GM21423 (cell line): ENCODE measurements around the gene WNT3.

ENCODE experiments used
- ATAC-seq: cut with Tn5 transposase; IDR thresholded peaks from one replicate; pipeline ENCODE4 v1.9.1; 2021; ENCODE audit warnings: mild to moderate bottlenecking, moderate library complexity; ENCODE audit not compliant: unreplicated experiment

WNT3 gene

DNA sequence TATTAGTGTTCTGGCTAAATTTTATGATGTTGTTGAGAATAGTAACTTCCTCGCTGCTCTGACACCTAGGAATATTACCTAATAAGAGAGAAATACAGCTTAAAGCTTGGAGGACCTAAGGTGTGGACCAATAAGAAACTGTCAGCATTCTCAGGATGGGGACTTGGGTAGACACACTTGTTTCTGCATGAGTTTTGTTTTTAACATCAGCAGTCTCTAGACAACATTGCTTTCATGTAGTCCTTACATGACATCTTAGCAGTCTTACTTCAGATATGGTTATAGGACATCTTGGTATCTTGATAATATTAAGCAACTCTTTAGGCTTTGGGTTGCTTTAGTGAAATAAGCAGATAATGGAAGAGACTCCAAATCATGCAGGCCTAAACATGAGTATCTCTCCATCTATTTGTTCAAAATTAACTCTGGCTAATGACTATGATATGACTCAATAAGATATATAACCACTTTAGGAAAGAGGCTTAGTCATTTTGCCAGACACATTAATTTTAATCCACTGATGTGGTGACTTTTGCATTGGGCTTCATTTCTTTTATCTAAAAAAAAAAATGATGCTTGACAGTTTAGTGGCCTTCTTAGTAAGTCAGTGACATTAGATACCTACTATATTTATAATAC is 84.5 kb downstream of the WNT3 start:
- ATAC-seq: no peak

DNA sequence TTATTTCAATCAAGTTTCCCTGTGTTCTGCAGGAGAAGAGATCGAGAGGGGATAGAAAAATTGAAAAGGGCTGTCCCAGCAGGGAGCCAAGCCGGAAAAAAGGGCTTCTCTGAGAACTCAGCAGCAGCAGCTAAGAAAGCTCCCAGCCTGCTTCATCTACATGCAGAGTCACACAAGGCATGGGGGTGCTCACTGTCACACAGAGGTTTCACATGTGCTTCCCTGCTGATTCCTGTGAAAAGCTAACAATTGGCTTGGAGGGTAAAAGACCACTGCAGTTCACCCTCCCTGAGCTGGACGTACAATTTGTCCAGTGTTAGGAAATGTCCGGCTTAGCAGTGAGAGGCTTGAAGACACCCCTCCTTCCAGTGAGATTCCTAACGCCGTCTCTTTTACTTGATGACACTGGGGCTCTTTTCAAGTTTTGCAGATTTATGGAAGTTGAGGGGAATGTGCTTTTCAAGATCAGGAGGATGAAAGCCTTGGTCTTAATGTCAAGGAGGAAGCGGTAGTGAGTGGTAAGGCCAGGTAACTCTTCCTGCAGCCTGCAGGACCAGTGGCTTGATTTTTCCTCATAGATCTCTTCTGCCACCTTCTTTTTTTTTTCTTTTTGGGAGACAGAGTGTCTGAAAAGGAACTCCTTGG is 85.6 kb downstream of the WNT3 start:
- no peak for ATAC-seq

DNA sequence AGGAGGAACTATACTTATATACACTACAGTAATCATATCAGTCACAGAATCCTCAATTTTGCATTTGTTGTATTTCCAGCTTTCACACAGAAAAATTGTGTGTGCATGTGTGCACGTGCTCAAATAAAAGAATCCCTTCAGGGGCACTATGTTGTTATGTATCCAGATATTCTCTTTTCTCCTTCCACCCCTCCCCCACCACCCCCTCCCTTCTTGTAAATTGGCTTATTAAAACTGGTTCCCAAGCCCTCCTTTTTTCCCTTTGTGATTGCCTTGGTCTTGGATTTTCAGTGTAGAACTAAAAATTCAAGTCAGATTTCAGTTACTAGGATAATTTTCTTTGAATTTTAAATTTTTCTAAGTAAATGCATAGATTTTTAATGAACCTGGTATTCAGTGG is 86.3 kb downstream of the WNT3 start:
- no peak for ATAC-seq

DNA sequence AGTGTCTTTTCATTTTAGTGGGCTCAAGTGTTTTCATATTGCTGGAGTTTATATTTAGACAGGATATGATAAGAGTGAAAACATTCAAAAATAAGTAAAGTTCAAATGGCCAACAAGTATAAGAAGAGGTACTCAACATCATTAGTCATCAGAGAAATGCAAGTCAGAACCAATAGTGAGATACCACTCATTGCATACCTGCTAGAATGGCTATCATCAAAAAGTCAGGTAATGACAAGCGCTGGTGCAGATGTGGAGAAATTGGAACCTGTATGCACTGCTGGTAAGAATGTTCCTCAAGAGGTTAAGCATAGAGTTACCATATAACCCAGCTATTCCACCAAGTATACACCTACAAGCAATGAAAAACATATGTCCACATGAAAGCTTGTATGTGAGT is 87.8 kb downstream of the WNT3 start:
- ATAC-seq: no peak

DNA sequence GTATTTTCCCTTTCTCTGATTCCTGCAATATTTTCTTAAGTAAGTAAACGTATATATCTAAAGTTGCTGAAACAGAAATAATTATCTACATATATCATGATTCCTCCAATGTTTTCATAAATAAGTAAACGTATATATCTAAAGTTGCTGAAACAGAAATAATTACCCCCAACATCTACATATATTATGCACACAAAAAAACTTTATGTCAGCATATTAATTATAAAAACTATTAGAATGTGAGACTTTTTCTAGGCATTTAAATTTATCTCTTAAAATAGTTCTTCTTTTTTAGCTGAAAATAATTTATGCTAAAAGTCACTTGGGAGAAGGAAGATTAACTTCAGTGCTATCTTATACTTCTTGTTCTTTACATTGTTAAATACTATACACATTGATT is 88.5 kb downstream of the WNT3 start:
- no peak for ATAC-seq

DNA sequence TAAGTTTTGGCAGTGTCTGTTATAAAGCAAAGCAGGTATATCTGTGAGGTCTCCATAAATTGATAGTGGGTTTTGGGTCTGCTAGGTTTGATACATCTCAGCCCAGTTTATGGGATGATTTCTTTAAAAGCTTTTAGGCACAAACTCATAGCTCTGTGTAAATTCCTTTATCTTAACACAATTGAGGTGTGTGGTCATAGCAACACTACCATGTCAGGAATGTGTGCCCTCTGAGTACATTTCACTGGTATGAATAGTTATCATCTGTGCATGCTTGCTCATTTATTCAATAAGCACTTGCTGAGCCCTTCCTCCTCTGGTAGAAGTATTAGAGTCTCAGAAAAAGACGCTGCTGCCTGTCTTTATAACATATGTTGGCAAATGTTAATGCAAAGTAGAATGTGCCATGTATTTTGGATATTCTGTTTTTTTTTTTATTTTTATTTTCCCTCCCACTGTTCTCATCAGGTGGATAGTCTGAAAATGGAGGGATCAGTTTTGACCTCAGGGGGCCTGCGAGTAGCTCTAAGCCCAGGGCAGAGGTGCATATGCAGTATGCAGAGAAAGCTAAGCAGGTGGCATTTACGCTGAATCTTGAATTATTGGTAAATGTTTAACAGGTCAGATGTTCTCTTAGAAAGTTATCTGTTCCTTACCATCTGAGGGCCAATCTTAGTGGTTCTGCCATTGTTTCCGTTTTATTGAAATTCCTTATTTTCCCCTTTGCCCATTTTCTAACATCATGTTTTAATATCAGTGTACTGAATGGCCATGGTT is 90.7 kb downstream of the WNT3 start:
- no peak for ATAC-seq

DNA sequence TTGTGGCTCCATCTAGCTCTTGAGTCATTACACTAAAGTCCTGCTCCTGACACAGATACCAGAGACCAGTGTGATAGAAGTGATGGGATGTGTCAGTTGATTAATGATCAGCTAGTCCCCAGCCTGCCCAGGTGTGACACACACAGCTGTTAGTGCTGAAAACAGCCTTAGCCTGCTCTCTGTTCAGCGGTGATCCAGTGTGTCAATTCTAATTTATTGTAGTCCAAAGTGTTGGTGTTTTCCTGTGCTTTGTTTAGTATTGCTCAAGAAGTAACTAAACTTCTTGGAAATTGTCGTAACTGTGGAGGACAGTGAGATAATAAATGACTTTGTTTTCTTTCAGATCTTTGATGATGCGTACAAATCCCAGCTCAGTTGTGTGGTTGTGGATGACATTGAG is 92.3 kb downstream of the WNT3 start:
- no peak for ATAC-seq

DNA sequence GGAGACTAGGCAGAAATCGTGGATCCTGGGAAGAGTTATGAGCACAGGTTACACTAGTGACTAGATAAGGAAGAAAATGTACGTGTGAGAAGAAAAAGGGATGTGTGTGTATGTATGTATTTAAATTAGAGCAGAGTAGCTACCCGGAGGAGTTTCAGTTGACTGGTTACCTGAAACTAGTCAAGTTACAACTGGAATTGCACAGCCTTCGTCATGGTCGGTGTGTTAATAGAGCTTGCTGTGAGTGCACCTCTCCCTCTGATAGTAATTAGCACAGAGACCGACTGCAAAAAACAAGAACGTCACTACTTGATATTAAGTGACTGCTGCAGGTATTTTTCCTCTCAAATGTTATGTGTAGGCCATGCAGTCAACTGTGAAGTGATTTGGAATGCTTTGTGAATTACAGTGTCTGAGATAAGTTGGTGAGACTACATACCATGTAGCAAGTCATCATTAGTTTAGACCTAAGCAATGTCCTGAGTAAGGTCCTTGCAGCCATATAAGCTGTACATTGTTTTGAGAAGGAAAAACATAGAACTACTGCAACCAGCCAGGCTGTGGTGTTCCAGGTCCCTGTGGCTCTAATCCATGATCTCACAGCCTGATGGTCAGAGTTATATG is 95.7 kb downstream of the WNT3 start:
- ATAC-seq: no peak

DNA sequence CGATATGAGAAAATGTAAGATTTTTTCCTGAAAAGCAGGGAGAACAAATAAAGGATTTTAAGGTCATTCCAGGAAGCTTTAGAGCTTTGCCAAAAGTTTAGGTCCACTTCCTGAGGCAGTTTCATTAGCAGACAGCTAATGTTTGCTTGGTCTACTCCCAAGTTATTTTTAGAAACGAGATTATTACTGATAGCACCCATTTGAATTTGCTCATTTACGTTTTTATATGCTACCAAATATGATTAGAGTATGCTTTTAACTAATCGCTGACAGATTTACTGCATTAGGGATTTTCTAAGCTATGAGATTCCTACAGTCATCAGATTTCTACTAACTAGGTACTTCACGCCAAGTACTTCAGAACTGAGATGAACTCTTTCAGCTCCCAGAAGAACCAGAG is 98.1 kb downstream of the WNT3 start:
- no peak for ATAC-seq

DNA sequence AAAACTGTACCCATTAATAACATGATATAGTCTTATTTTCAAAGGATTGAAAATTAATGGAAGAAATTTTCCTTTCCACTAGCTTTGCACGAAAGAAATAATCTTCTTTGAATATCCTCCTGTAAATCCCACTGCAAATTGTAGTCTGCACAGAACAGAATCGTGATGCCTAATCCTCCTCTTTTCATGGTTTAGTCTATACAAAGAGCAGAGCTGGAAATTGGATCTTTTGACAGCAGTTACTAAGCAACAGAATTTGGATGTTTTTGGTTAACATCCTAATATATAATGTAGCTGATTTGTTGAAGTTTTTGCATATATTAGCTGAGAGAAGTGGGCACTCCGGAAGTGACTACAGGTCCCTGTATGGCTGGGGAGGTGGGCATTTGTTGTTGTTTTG is 98.6 kb downstream of the WNT3 start:
- ATAC-seq: no peak

DNA sequence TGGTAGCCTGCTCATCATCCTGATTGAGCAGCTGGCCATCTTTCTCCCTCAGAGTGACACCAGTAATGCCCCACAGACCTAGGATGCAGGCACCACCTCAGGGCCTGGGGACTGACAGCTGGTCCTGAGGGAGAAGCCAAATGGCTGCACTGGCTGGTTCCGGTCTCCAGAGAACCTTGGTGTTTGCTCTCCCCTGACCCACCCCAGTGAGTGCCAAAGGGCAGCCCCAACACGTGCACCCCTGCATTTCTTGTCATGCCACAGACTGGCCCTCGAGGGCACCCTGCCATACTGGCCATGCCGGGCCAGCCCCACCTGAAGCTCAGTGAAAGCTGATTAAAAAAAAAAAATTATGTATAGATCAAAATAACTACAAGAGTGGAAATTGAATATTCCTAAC is 100.5 kb downstream of the WNT3 start:
- no peak for ATAC-seq
